ENCODE data around the gene PAK4.
"Not testable (repeated sequence)": the region's sequence is repeated elsewhere in the genome, so short reads cannot be mapped to it uniquely, and the experiment has no call there.

Gene PAK4

DNA sequence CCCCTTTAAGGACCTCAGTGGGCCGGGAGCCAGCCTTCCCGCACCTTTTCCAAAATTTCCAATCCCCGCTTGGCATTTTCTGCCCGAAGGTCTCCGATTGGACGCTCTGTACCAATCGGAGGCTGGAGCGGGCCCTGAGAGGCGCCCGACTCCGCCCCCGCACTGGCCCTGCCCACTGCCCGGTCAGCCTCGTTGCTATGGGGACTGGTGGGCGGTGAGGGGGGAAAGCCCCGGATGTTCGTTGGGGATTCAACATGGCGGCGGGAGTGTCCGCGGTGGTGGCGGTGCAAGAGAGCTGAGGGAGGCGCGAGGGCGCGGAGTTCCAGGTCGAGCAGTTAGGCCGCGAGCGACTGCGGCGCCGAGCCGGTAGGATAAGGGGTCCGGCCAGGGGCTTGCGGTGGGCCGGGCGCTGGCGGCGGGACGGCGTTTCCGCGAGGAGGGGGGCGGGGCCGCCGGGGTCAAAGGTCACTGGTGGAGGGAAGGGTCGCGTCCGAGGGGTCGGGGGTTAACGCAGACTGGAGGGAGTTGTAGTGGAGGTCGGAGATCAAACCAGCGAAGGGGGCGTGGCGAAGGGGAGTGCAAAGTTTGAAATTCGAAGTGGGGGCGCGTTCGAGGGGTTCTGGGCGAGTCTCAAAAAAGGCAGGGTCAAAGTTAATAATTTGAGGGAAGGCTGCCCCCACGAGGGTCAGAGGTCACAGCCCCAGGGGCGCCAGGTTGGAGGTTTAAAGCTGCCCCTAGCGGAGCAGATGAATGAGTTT lies at the start of gene PAK4:
Gene PAK4, plus strand, starts transcription at position 233 of the 758 bp plus-strand sequence. CDS start 43,768 bp downstream, outside the sequence.
- peak; percentile 97 for DNase-seq

DNA sequence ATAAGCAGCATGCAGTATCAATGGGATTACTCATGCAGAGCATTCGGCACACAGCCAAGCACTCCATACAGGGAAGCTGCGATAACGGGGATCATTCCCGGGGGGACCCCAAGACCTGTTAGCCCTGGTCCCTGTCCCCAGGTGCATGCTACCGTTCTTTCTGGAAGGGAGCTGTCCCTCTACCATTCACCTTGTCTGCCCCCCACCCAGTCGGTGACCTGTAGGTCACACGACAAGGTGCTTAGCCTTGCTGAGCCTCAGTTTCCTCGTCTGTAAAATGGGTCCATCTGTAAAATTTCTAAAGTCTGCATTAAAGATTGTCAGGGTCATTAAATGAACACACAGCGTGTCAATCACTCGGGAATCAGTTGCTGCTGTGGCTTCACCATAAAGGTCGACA lies 48.3 kb upstream of the PAK4 start:
- DNase-seq = no peak

DNA sequence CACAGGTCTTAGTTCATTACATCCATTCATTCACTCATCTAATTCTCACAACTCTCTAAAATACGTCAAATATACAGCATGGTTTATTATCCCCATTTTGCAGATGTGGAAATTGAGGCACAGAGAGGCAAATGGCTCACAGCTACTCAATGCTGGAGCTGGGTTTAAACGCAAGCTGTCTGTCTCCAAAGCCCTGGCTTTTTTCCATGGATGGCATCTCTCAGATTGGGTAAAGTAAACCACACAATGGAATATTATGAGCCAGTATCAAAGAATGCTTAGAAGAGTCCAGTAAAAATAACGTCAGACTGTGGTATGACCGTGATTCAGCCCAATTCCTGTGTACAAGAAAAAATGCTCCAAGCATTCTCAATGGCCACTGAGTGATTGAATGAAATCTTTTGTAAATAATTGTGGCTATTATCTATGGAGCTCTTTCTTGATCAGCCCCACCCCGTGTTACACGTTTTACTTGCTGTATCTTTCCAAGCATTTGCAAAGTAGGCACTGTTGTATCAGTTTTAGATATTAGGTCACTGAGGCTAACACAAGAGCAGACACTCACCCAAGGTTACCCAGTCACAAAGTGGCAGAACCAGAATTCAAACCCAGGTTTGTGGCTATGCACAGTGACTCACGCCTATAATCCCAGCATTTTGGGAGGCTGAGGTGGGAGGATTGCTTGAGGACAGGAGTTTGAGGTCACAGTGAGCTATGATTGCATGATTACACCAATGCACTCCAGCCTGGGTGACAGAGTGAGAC lies 47.0 kb upstream of the PAK4 start:
- DNase-seq = peak; percentile 97

DNA sequence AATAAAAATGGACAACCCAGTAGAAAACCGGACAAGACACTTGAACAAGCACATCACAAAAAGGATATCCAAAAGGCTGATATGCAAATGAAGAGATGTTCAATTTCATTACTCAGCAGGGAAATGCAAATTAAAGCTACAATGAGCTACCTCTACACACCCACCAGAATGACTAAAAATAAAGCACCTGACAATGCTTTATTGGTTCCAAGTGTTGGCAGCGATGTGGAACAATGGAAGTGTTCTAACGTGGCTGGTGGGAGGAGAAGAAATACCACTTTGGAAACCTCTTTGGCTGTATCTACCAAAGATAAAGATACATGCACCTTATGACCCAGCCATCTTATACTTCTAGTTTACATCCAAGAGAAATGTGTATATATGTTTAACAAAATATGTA lies 45.2 kb upstream of the PAK4 start:
- no peak for DNase-seq

DNA sequence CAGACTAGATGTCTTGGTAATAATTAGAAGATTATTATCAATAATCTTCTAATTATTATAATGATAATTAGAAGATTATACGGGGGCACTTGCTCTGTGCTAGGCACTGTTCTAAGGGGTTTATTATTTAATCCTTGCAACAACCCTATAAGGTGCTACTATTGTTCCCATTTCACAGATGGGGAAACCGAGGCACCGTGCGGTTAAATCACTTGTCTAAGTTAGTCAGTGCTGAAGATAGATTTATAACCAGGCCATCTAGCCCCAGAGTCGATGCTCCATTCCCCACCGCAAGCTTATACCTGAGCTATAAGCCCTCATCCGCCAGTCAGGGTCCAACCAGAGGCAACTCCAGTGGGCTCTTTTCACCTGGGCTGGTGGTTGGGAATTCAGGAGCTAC lies 43.4 kb upstream of the PAK4 start:
- DNase-seq = no peak

DNA sequence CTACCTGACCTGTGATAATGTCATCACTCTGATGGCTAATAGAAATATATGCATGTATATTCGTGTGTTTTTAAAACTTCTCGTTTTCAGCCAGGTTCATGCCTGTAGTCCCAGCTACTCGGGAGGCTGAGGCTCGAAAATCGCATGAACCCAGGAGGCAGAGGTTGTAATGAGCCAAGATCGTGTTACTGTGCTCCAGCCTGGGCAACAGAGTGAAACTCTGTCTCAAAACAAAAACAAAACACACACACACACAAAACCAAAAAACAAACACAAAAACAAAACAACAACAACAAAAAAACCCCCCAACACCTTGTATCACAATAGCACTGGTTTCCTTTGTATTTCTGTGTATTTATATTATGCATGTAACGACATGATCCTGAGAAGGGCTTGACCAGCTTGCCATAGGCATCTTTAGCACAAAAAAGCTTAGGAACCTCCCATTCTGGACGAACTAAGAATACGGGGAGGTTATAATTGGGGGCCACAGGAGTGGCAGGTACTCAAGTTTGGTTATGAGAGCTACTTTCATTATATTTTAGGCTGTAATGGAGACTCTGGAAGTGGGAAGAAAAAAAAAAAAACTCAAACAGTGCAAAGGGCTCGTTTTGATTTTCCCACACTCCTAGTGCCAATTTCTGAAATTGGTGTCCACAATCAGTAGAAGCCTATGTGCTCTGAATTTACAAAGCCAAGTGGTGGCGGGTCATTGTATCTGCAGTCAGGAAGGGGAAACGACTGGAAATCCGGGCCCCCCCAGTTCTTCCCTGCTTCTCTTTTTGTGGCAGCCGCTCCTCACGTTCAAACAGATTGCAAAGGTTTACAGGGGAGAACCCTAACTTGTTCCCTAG lies 42.6 kb upstream of the PAK4 start:
- DNase-seq = no peak

DNA sequence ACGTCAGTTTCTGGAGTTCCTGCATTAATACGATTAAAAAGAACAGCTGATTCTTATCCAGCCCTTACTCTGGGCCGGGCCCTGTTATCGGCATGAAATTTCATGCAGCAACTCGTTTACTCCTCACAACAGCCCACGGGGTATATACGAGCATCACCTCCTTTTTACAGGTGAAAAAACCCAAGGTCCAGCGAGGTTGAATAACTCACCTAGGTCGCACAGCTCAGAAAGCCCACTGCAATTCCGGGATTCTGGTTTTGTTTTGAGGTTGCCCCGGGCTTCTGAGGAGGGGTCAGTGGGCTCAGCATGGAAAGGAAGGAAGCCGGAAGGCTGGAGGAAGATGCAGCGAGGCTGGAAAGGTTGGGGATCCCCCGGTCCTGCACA lies 42.0 kb upstream of the PAK4 start:
- DNase-seq = no peak

DNA sequence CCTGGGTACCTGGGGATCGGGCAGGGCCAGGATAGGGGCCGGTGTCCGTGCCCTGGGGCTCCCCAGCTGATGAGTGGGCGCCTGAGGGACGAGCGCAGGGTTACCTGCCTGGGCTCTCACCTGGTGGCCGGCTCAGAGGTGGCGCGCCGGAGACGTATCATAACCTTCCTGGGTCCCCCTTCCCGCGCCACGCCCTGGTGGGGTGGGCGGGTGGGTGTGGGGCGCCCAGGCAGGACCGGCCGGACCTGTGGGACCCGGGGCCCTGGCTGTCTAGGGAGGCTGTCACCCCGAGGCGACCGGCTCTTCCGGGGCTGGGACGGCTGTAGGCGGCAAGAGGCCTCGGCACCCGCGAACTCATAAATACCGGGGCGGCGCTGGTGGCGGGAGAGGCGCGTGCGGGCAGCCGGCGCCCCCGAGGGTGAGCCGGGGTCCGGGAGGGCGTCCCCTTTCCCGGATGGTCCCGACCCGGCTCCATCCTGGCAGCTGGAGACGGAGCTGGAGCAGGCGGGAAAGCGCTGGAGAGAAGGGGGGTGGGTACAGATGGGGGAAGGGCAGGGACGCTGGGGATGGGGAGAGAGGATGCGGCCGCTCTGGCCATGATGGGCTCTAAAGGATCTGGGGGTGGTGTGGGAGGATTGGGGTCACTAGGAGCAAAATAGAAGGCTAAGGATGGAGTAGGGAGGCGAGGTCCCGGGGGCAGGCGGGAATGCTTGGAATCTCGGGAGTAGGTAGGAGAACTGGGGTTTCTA lies 41.4 kb upstream of the PAK4 start, which contains the start of gene ACP7:
Gene ACP7, plus strand, starts transcription at position 386 of the 749 bp plus-strand sequence. CDS start 902 bp downstream, outside the sequence.
- DNase-seq = peak; percentile 18

DNA sequence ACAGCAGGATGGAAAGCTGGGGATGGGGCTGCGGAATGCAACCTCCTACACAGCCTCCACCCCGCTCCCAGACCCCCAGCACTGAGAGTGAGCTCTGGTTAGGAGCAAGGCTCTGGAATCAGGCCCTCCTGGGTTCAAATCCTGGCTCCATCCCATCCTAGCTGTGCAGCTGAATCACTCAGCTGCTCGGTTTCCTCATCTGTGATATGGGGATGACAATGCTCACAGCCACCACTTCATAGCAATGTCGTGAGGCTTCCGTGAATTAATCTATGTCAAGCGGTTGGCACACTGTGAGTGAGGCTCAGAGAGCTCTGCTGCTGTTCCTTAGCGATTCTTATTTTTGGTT lies 40.9 kb upstream of the PAK4 start:
- no peak for DNase-seq

DNA sequence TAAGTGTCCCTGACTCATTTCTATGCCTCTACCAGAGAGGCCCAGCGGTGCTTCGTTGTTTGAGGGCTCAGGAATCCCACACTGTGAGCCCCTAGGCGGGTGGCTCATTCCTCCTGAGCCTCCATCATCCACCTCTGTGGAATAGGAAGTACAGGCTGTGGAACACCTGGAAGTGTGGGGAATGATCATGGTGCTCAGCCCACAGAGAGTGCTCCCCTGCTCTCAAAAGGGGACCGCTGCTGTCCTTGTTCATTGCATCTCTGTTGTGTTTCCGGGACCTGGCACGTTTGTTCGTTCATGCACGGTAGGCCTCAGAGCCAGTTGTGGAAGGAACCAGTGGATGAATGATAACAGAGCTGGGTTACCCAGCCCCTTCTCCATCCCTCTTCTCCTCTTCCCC lies 40.2 kb upstream of the PAK4 start:
- no peak for DNase-seq

DNA sequence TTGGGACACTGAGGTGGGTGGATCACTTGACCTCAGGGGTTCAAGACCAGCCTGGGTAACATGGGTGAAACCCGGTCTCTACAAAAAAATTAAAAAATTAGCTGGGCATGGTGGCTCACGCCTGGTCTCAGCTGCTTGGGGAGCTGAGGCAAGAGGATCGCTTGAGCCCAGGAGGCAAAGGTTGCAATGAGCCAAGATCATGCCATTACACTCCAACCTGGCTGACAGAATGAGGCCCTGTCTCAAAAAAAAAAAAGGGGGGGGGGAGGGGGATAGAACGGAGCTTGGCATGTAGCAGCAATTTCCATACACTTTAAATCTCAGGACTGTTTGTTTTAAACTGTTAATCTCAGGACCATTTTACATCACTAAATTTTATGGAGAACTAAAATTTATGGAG lies 39.2 kb upstream of the PAK4 start:
- no peak for DNase-seq

DNA sequence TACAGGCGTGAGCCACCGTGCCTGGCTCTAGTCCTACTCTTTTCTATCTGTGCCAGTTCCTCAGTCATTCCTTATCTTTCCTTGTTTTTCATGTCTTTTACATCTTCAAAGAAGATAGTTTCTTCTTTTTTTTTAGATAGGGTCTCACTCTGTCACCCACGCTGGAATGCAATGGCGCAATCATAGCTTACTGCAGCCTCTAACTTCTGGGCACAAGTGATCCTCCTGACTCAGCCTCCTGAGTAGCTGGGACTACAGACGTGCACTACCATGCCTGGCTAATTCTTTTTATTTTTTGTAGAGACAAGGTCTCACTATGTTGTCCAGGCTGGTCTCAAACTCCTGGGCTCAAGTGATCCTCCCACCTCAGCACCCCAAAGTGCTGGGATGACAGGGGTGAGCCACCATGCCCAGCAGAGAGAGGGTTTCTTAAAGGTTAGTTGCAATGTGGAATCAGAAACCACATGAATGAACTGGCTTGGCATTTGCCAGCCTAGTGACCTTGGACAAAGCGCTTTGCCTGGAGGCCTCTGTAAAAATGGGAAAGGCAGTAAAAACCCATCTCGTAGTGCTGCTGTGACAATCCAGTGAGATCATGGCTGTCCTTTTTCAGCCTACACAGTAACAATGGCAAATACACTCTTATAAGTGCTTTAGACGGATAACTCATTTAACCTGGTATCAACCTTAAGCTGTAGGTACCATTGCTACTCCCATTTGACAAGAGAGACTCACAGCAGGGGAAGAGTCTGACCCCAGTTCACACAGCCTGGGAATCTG lies 37.5 kb upstream of the PAK4 start:
- no peak for DNase-seq

DNA sequence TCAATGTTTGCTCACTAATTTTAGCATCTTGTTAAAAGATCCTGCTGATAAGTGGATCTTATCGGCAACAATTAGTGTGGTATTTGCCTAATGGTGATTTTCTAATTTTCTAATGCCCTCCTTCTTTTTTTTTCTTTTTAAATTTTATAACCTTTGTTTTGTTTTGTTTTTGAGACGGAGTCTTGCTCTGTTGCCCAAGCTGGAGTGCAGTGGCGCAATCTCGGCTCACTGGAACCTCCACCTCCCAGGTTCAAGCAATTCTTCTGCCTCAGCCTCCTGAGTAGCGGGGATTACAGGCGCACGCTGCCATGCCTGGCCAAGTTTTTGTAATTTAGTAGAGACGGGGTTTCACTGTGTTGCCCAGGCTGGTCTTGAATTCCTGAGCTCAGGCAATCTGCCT lies 35.6 kb upstream of the PAK4 start:
- not testable (repeated sequence) for DNase-seq

DNA sequence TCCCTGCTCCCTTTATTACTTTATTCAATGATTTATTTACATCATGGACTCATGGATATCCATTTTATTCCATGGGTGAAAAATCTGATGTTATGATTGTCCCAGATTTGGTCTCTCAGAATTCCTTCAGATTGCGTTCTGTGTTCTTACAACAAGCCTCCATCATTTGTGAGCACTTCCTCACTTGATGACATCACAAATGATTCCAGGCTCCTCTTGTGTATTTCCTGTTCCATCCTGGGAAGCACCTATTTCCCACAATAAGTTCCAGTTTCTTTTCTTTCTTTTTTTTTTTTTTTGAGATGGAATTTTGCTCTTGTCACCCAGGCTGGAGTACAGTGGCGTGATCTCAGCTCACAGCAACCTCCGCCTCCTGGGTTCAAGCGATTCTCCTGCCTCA lies 34.7 kb upstream of the PAK4 start:
- no peak for DNase-seq

DNA sequence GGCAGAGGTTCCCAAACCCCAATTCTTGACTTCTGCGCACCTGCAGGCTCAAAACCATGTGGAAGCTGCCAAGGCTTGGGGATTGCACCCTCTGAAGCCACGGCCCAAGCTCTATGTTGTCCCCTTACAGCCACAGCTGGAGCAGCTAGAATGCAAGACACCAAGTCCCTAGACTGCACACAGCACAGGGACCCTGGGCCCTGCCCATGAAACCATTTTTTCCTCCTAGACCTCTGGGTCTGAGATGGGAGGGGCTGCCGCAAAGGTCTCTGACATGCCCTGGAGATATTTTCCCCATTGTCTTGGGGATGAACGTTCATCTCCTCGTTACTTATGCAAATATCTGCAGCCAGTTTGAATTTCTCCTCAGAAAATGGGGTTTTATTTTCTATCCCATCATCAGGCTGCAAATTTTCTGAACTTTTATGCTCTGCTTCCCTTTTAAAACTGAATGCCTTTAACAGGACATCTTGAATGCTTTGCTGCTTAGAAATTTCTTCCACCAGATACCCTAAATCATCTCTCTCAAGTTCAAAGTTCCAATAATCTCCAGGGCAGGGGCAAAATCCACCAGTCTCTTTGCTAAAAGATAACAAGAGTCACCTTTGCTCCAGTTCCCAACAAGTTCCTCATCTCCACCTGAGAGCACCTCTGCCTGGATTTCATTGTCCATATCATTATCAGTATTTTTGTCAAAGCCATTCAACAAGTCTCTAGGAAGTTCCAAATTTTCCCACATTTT lies 29.6 kb upstream of the PAK4 start:
- not testable (repeated sequence) for DNase-seq

DNA sequence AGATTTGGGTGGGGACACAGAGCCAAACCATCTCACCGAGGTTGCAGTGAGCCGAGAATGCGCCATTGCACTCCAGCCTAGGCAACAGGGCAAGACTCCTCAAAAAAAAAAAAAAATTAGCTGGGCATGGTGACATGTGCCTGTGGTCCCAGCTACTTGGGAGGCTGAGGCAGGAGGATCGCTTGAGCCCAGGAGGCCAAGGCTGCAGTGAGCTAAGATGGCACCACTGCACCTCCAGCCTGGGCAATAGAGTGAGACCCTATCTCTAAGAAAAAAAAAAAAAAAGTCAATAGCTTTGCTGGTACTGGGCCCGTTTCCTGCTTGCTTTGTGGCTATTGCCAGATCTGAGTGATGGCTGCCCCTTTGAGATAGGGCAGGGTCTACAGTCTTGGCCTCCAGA lies 28.3 kb upstream of the PAK4 start:
- no peak for DNase-seq

DNA sequence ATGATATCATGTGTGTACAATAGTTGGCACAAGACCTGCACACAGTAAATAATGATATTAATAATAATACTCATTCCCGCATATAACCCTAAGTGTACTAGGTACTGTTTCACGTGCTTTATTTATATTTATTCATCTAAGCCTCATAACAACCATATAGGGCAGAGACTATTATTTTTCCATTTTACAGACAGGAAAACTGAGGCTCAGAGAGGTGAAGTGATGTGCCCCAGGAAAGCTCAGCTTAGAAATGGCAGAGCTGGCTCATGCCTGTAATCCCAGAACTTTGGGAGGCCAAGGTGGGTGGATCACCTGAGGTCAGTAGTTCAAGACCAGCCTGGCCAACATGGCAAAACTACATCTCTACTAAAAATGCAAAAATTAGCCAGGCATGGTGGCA lies 27.9 kb upstream of the PAK4 start:
- no peak for DNase-seq

DNA sequence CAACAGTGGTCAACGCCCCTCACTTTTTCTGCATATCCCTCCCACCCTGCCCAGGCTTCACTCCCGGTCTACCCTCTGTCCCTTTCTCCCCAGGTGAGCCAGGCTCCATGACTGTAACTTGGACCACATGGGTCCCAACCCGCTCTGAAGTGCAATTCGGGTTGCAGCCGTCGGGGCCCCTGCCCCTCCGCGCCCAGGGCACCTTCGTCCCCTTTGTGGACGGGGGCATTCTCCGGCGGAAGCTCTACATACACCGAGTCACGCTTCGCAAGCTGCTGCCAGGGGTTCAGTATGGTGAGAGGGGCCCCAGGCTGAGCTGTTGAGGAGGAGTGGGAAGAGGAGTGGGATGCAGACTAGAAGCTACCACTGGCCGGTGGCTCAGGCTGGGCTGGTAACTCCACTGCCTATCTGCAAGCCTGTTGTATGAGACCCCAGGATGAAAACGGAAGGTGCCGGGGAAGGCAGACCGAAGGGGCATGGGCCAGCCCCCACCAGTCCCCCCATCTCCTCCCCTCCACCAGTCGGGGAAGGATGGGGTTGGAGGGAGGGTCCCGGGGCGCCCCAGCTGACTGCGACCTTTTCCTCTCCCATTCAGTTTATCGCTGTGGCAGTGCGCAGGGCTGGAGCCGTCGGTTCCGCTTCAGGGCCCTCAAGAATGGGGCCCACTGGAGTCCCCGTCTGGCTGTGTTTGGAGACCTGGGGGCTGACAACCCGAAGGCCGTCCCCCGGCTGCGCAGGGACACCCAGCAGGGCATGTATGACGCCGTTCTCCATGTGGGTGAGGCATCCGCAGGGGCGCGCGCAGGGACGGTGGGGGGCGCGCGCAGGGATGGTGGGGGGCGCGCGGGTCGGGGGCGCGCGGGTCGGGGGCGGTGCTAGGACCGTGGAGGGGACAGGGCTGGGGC lies 27.0 kb upstream of the PAK4 start:
- DNase-seq = no peak

DNA sequence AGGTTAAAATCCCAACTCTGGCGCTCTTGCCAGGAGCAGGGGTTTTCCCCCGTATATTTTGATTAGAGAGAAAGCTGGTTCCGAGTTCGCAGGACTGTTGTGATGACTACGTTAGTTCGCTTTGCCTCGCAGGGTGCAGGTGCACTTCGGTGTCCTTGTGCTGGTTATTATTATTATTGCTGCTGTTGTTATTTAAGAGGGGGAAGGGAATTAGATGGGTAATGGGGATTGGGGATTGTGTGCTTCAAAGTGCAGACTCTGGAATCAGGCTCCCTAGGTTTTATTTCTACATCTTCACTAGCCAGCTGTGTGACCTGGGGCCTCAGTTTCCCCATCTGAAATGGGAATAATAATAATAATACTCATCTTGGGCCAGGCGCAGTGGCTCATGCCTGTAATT lies 26.2 kb upstream of the PAK4 start:
- no peak for DNase-seq
